Type B pancreatic cell (in vitro differentiated cells): Measurements from ENCODE around the gene KATNIP. TPM values are rescaled to one million over a fixed set of nuclear protein-coding genes. Genes with fewer than 3 reads are reported as not detected.

Source experiments
- DNase-seq: peaks from one replicate; pipeline ENCODE4 v3.0.0; 2021; ENCODE audit warnings: mixed read lengths; ENCODE audit not compliant: unreplicated experiment; ENCODE audit errors: extremely low spot score
- H3K27ac Mint-ChIP-seq: 2 replicates; pipeline ENCODE4 v1.8.0; 2021; ENCODE audit warnings: mild to moderate bottlenecking, mixed read lengths
- H3K27me3 Mint-ChIP-seq: 2 replicates; pipeline ENCODE4 v1.8.0; 2021; ENCODE audit warnings: mixed read lengths
- H3K36me3 Mint-ChIP-seq: 2 replicates; pipeline ENCODE4 v1.8.0; 2021; ENCODE audit warnings: mixed read lengths
- H3K4me1 Mint-ChIP-seq: one replicate; pipeline ENCODE4 v1.8.0; 2021; ENCODE audit warnings: mixed read lengths; ENCODE audit not compliant: unreplicated experiment
- H3K4me3 Mint-ChIP-seq: 2 replicates; pipeline ENCODE4 v1.8.0; 2021; ENCODE audit warnings: mild to moderate bottlenecking, mixed read lengths
- H3K9me3 Mint-ChIP-seq: 2 replicates; pipeline ENCODE4 v1.8.0; 2021; ENCODE audit warnings: mixed read lengths
- CTCF ChIP-seq: fragments of 200-600 bp; sonication (generic); conservative IDR thresholded peaks from 2 replicates; pipeline ENCODE4 v1.5.0; 2021; ENCODE audit warnings: antibody characterized with exemption, mild to moderate bottlenecking
- total RNA-seq: library from RNA; stranded (reverse); gene quantifications from 2 replicates; pipeline ENCODE4 v1.2.1, GENCODE V29; 2021; ENCODE audit warnings: low replicate concordance

The KATNIP gene
- total RNA-seq, 1 donor from 2014 or later: 35.8 TPM

- no peaks in the 10 kb centered on the region for H3K9me3 Mint-ChIP-seq
- no peak overlapping the region for H3K27ac Mint-ChIP-seq
- H3K36me3 Mint-ChIP-seq: peaks cover 50% of the 10 kb centered on the region
- H3K4me1 Mint-ChIP-seq: no peaks in the 10 kb centered on the region
- H3K27me3 Mint-ChIP-seq: no peaks in the 10 kb centered on the region
- H3K4me3 Mint-ChIP-seq: no peak overlapping the region
- no peak for DNase-seq
- no peak for TF ChIP-seq CTCF
Measured at GRCh38 chr16:27517664-27518063, 32.3 kb upstream of the KATNIP start.

- no peak for DNase-seq
- Mint-ChIP-seq H3K4me1 (no peaks in the 10 kb centered on the region), H3K36me3 (peaks cover 49% of the 10 kb centered on the region), H3K27me3 (no peaks in the 10 kb centered on the region), H3K4me3 (no peak overlapping the region), H3K9me3 (no peaks in the 10 kb centered on the region), H3K27ac (no peak overlapping the region)
- no peak for TF ChIP-seq CTCF
Measured at GRCh38 chr16:27518226-27518625, 31.7 kb upstream of the KATNIP start.

- TF ChIP-seq CTCF: no peak
- Mint-ChIP-seq H3K27ac (no peak overlapping the region), H3K9me3 (no peaks in the 10 kb centered on the region), H3K4me3 (no peak overlapping the region), H3K27me3 (no peaks in the 10 kb centered on the region), H3K36me3 (peaks cover 33% of the 10 kb centered on the region), H3K4me1 (no peaks in the 10 kb centered on the region)
- DNase-seq: no peak
Measured at GRCh38 chr16:27520982-27521673, 28.8 kb upstream of the KATNIP start.

GRCh38 chr16:27522173-27522707, 27.7 kb upstream of the KATNIP start:
- Mint-ChIP-seq H3K27me3 (no peaks in the 10 kb centered on the region), H3K36me3 (peaks cover 30% of the 10 kb centered on the region), H3K27ac (no peak overlapping the region), H3K4me1 (no peaks in the 10 kb centered on the region), H3K4me3 (no peak overlapping the region), H3K9me3 (no peaks in the 10 kb centered on the region)
- no peak for DNase-seq
- no peak for TF ChIP-seq CTCF

GRCh38 chr16:27526180-27526579, 23.8 kb upstream of the KATNIP start:
- Mint-ChIP-seq H3K9me3 (no peaks in the 10 kb centered on the region), H3K4me3 (no peak overlapping the region), H3K27ac (no peak overlapping the region), H3K4me1 (no peaks in the 10 kb centered on the region), H3K27me3 (no peaks in the 10 kb centered on the region), H3K36me3 (peaks cover 35% of the 10 kb centered on the region)
- TF ChIP-seq CTCF: no peak
- DNase-seq: no peak
